HK-2 (cell line): ENCODE data around the gene MAGI1.
"Not testable (repeated sequence)": the region's sequence is repeated elsewhere in the genome, so short reads cannot be mapped to it uniquely, and the experiment has no call there.

ENCODE experiments used
- DNase-seq: peaks from one replicate; pipeline ENCODE4 v3.0.0-alpha.2; 2018; ENCODE audit not compliant: unreplicated experiment

MAGI1 gene

DNA sequence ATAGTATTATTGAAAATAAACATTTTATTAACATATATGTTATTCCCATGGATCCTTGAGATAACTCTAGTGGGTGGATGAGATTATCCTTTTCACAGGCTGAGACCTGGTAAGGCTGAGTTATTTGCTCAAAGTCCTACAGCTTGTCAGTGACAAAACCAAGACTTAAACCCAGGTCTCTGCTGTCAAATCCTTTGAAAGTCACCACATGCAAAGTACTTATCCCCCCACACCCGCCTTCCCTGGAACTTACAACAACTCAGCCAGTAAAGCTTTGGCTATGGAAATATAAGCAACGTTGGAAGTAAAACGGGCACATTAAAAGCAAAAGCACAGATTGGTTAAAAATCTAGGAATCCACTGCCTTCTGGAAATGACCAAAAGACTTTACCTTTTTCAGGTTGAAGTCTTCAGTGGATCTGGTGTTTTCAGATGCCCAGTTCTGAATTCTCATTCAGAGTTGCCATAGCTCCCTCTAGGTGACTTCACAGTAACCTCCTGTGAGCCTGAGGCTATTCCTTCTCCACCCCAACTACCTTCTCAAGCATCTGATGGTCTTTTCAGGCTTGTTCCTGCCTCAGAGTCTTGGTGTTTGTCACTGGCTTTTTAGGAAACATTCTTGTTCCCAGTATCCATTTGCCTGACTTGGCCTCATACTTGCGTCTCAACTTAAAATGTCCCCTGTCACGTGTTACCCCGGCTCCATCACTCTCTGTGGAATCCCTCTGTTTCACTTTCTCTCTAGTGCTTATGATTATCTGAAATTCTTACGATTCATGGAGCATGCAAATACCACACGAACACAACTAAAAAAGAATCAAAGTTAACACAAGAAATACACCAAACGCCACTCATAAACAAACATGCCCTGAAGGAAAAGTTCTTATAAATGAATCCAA is 131.2 kb downstream of the MAGI1 start:
- DNase-seq: no peak

DNA sequence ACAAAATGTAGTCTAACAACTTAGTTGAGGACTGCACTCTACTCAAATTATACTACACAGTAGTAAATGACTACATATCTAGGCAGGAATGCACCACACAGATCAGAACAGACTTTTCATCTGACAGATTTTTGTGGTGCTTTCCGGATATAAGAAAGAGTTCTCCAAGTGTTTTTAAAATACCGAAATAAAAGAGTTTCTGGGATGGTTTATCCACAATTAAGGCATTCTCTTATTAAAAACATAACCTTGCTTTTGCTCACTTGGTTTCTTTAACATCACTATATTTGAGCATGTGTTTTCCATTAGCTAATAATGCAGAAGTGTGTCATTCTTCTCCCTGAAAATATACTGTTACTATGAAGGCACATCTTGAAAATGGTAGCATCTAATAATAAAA is 132.9 kb downstream of the MAGI1 start:
- no peak for DNase-seq

DNA sequence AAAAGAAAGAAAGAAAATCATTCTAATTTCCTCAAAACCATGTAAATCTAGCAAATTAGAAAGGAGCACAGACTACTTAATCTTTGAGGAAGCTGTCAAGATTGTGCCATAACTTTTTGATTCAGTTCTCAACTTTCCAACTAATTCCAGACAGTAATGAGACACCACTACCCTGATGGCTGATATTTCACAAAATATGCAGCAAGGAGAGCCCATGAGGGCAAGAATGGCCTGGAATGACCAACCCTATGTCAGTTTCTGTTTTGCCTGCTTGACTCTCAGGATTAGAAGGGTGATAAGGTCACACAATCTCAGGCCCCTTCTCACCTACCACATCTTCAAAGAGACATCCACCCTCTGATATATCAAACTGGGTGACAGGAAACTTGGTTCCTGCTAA is 134.7 kb downstream of the MAGI1 start:
- no peak for DNase-seq

DNA sequence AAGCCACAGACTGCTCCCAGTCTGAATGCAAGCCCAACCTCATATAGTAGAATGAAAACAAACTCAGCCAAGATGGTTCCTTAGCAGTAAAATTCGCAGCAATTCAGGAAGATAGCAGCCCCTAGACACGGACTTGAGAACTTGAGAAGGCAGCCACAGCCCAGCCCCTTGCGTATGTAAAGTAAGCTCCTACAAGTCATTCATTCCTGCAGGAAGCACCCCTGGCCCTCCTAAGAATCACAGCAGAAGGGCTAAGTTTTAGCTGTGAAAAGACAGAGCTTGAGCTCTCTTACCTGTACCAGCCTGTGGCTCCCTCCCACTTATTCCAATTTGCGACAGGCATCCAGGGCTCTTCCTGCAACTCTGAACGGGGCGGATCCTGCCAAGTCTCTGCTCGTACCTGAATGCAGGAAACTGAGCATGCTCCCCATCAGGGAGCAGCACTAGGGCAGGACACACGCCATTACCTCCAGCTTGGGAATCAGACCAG is 136.4 kb downstream of the MAGI1 start:
- DNase-seq: no peak

DNA sequence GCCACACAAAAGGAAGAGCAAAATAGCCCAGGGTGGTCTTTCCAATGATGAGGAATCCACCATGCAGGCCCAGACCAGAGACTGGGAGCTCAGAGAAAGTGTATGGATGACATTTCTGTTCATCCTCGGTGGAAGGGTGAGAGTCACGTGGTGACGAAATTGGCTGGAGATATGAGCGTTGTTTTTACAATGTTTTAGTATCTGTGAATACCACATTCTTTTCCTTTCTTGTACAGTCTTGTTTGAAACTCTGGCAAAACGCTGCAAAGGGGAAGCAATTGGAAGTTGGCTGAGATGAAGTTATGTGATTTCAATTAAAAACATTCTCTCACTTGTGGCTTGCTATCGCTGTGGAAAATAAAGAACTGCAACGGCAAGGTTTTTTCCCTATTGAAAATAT is 137.5 kb downstream of the MAGI1 start:
- DNase-seq: no peak

DNA sequence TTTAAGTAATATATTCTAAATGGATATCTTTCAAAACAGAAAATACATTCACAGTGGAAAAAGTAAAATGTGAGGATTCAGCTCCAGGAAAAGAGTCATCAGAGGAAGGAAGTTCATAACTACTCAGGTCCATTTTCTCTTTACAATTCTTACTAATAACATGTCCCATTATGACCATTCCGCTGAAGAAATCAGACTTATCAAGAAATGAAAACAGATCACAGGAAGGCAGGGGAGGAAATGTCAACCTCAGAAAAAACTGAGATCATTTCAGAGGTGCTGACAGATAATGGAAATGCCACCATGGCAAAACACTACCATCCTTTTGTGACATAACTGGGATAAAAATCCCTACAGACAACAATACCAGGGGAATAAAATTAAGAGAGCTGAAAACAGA is 139.5 kb downstream of the MAGI1 start:
- no peak for DNase-seq

DNA sequence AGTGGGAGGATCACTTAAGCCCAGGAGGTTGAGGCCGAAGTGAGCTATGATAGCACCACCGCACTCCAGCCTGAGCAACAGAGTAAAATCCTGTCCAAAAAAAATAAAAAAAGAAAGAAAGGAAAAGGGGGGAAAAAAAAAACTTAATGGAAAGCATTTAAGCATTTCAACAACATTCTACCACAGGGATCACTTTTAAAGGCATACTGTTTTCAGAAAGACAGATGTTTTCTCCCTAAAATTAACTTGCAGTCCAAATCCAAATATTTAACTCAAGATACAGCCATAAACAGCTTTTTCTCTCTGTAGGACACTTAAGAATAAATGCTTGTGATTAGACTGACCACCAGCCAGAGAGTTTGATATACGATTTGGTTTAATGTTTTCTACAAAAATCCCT is 141.0 kb downstream of the MAGI1 start:
- no peak for DNase-seq

DNA sequence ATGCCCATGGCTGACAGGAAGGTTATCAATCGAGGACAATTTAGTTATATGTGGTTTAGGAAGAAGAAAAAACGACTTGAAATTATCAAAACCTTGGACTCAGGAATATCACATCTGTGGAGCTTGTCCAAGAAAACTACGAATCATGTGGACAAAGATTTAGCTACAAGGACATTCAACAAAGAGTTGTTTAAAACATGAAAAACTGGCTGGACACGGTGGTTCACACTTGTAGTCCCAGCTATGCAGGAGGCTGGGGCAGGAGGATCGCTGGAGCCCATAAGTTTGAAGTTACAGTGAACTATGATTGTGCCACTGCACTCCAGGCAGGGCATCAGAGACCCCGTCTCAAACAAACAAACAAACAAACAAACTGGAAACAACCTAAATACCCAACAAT is 142.4 kb downstream of the MAGI1 start:
- DNase-seq: no peak

DNA sequence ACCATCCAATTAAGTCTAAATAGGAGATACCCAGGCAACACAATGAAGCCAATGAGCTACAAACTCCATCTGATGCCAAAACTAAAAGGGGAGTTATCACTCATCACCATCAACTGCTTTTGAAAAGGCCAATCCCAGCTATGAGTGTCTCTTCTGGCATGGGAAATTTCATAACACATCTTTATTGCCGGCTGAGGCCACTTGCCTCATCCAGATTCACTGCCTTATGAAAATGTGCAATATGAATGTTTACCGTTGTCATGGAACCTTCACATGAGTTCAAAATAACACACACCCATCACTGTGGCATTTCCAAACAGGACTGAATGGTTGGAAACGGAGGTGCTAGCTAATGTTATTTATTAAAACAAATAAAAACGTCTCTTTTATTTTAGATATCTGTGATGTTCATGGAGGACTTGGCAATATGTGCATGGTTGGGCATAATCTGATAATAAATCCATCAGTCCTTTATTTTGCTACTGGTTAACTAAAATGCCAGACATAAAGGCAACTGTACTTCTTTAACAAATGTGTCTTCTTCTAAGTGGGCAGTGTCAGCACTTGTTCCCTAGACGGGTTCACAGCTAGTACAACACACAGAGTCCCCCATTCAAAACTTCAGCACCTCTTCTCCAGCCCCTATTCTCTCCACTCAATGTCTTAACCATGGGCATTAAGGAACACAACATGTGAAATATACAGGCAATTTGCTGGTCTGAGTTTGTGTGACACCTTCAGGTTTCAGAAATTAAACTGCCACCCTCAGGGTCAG is 143.9 kb downstream of the MAGI1 start:
- DNase-seq: no peak

DNA sequence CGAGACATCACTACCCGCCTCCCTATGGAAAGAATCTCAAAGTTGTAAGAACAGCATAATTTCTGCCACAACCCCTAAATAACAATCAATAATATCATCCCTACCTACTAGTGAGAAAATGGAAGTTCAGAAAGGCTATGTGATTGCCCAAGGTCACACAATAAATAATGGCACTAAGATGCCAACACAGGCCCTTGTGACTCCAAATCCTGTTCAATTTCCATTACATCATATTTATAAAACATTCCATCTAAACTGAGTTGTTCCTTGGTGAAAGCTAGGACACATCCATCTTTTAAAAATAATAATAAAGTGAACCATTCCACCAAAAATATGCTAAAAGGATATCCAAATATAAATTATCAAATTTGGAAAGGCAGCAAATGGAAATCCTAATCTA is 144.6 kb downstream of the MAGI1 start:
- DNase-seq: no peak

DNA sequence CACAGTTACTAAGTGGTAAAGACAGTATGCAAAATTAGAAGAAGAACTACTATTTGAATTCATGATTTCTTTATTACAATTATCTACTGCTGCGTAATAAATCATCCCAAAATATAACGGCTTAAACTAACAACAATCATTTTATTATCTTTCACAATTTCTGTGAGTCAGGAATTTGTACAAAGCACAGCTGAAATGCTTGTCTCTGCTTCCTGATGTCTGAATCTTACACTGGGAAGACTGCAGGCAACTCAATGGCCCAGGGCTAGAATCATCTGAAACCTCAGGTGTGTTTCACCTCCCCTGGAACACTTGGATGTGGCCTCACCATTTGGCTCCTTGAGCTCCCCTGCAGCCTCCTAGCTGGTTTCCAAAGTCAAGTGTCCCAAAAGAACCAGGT is 145.1 kb downstream of the MAGI1 start:
- DNase-seq: no peak

DNA sequence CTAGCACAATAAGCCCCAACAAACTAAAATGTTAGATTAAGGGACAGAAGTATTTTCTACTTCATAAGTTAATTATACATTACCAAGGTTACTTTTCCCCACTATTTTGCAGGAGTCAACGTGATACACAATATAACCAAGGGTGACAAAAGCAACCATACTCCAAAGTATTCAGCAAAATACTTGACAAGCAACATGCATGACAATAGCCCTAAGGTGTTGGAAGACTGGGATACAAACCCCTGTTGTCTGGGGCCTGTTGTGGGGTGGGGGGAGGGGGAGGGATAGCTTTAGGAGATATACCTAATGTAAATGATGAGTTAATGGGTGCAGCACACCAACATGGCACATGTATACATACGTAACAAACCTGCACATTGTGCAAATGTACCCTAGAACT is 147.2 kb downstream of the MAGI1 start:
- not testable (repeated sequence) for DNase-seq

DNA sequence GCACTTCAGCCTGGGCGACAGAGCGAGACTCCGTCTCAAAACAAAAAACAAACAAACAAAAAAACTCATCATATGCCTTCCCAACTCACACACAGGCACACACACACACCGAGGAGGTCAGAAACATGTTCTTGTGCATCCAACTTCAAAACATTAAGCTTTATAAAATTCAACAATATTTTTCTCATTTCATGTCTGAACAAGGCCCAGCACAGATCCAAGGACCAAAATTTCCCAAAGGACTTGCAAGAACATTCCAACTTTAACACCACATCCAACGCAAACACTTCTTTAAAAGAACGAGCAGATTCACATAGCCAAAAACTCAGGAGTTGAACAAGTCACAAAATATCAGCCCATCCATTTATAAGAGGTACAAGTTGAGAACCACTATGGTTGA is 148.4 kb downstream of the MAGI1 start:
- DNase-seq: no peak

DNA sequence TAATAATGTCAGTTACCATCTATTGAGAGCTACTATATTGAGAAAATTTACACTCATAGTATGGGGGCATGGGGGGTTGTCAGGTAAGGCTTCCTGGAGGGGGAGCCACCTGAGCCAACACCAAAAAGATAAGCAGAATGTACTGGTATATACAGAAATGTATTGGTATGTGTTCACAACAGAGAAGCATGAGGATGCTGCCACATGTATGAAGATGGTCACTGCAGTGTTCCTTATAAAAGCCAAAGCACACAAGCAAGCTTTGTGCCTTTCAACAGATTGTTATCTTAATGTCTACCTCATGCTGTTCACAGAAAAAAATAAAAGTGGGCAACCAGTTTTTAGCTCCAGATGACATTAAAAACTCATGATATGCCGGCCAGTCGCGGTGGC is 149.0 kb downstream of the MAGI1 start:
- no peak for DNase-seq

DNA sequence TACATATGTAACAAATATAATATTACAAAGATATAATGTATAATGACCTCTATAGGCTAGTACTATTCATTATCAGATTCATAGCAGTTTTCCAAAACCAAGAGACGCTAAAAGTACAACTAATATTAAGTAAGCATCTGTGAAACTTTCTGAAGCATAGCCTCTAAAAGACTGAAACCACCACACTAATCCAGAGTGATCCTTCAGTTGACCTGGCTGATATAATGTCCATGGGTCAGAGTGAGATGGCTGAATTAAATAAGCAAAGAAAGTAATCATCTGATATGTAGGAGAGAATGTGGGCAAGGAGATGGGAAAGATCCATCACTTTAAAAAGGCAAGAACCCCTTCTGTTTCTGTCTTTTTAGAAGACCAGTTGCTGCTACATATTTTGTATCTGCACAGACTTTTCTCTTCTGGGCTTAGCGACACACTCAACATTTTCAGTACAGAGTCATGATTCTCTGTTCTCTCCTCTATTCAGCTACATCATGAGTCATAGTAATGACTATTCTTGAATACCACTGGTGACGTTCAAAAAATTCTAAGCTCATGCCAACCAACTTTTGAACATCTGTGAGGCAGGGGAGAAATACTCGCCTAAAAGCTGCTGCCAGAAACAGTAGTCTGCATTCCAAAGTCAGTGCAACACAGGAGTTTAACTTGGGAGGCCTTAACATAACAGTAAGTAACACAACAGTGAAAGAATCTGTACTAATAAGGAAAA is 149.6 kb downstream of the MAGI1 start:
- DNase-seq: no peak

DNA sequence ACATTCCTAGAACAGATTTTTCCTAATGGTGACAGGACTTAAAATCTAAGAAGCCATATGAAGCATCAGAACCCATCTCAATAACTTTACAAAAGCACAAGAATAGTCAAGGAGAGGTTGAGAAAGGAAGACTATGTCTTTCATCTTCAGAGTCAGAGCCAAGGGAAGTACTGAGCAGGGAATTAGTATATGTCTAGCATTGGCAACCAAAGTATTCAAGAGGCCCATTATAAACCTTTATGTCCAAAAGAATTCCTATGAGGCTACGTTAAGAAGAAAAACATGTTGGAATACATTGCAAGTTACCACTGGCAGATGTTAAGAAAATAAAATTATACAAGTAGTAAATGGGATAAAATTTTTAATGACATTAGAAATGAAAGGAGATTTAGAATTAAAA is 150.5 kb downstream of the MAGI1 start:
- DNase-seq: no peak

DNA sequence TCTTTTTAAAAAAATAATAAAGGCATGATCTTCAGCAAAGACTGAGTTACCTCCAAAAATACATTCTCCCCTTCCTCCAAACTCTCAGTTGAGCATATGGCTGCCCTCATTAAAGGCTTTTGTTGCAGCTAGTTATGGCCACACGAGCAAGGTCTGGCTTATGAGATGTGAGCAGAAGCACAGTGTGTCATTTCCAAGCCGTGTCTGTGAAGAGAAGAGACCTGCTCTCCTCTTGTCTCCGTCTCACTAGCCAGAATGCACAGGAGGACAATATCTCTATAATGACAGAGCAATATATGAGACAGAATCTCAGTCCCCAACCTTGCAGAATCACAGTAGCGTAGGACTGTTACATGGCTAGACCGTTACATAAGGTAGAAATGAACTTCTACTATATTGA is 152.3 kb downstream of the MAGI1 start:
- no peak for DNase-seq

DNA sequence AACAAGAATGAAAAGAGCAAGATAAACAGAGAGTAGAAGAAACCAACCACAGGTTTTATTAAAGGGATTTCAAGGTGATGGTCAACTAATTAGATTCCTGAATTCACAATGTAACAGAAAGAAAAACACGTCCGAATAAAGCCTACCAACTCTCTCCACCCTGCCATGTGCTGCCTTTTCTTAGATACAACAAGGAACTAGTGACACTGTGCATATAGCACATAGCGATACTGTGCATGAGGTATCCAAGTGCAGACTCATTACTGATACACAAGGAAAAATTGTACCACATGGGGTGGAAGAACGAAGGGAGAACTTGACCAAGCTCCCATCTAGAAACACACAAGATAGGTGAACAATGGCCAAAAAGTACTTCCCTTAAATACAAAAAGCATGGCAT is 154.6 kb downstream of the MAGI1 start:
- no peak for DNase-seq

DNA sequence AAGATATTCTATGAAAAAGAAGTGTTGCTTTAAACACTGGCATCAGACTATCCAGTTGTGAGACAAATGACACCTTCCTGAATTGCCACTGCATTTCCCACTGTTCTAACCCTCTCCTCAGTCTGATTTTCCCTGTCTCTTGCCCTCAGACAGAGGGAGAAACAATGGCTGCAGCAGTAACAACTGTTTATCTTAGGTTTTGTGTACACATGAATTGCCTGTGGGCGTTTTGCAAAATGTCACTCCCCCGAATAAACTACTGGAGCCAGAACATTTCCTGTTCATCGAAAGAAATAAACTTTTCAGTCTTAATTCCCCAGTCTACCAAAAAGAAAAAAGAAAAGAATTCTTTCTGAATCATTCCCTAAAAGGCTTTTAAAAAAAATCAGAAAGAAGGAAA is 155.1 kb downstream of the MAGI1 start:
- DNase-seq: no peak

DNA sequence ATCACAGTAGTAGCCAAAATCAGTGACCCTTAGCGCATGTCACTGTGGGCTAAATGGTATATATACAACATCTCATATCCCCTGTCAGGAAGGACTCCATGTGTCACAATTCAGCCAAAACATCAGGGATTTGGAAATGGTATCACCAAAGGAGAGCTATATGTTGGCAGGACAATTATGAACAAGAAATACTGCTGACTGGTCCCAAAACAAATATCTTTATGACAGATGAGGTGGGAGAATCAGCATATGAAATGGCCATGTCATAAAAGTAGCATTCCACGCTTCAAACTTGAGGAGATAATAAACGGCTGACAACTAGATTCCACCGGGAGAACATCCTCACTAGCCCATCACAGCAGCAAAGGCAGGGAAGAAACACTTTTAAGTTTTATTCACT is 158.4 kb downstream of the MAGI1 start:
- no peak for DNase-seq

DNA sequence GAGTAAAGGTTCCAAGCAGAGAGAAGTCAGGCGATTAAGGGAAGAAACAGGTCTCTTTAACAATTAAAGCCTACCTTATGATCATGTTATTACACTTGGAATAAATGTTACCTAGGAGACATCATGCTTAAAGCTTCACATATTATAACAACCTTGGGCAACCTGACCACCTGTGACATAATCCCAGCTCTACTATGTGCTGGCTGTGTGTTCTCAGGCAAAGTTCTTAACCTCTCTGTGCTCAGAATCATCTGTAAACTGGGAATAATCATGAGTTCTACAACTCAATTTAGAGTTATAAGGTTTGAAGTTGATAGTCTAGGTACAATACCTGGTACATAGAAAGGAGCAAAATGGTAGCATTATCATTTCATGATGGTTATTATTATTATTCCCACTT is 159.3 kb downstream of the MAGI1 start:
- DNase-seq: no peak

DNA sequence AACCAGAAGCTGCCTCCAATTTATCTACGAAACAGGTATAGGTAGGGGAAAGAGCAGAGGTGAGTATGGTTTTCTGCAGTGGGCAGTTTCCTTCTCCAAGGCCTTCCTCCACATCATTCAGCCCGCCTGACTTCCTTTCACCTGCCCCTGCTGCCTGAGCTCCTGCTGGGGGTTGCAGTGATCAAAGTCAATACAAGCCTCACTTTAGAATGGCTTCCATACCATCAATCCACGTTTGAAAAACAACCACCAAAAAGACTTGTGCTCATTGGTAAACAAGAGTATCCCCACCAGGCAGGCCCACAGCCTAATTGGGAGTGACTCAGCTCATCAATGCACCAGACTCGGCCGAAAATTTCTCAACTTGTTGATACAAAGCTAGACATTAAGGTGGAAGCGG is 159.9 kb downstream of the MAGI1 start:
- DNase-seq: no peak
